HG02571 (cell line): ENCODE data around the gene PELI2.

Experiments
- ATAC-seq: cut with Tn5 transposase; IDR thresholded peaks from one replicate; pipeline ENCODE4 v1.9.1; 2021; ENCODE audit warnings: mild to moderate bottlenecking, moderate library complexity; ENCODE audit not compliant: unreplicated experiment

PELI2 gene

GRCh38 chr14:56224691-56225681 is 106.8 kb downstream of the PELI2 start:
- ATAC-seq: no peak

- no peak for ATAC-seq
Observed at GRCh38 chr14:56235388-56235787, 117.2 kb downstream of the PELI2 start.

- ATAC-seq: no peak
Observed at GRCh38 chr14:56237398-56237797, 119.2 kb downstream of the PELI2 start.

GRCh38 chr14:56241461-56241860 is 123.2 kb downstream of the PELI2 start:
- no peak for ATAC-seq

- ATAC-seq: no peak
Observed at GRCh38 chr14:56243110-56243509, 124.9 kb downstream of the PELI2 start.

- no peak for ATAC-seq
Observed at GRCh38 chr14:56244138-56244789, 126.1 kb downstream of the PELI2 start.

- ATAC-seq: no peak
Observed at GRCh38 chr14:56247495-56248200, 129.4 kb downstream of the PELI2 start.

GRCh38 chr14:56248442-56248841 is 130.2 kb downstream of the PELI2 start:
- no peak for ATAC-seq

- ATAC-seq: no peak
Observed at GRCh38 chr14:56261046-56261445, 142.8 kb downstream of the PELI2 start.

- no peak for ATAC-seq
Observed at GRCh38 chr14:56262530-56262929, 144.3 kb downstream of the PELI2 start.

- no peak for ATAC-seq
Observed at GRCh38 chr14:56268039-56268438, 149.8 kb downstream of the PELI2 start.

- no peak for ATAC-seq
Observed at GRCh38 chr14:56268673-56269072, 150.5 kb downstream of the PELI2 start.

- no peak for ATAC-seq
Observed at GRCh38 chr14:56270921-56271320, 152.7 kb downstream of the PELI2 start.

- ATAC-seq: no peak
Observed at GRCh38 chr14:56271970-56272369, 153.8 kb downstream of the PELI2 start.

GRCh38 chr14:56273155-56273554 is 154.9 kb downstream of the PELI2 start:
- no peak for ATAC-seq

GRCh38 chr14:56273951-56274350 is 155.7 kb downstream of the PELI2 start:
- no peak for ATAC-seq

- ATAC-seq: no peak
Observed at GRCh38 chr14:56274556-56274955, 156.3 kb downstream of the PELI2 start.

GRCh38 chr14:56276108-56276507 is 157.9 kb downstream of the PELI2 start:
- ATAC-seq: no peak

GRCh38 chr14:56278383-56278782 is 160.2 kb downstream of the PELI2 start:
- no peak for ATAC-seq

- ATAC-seq: no peak
Observed at GRCh38 chr14:56280843-56281242, 162.6 kb downstream of the PELI2 start.

GRCh38 chr14:56282179-56282578 is 164.0 kb downstream of the PELI2 start:
- ATAC-seq: no peak
